MM.1S (cell line): Measurements from ENCODE around the gene C8G.

Experiments used
- DNase-seq: peaks from one replicate; pipeline ENCODE4 v3.0.0-alpha.2; 2015
- H2AFZ ChIP-seq: fragments of 300-600 bp; sonication (generic); 2 replicates; pipeline ENCODE4 v1.6.0; 2016; ENCODE audit warnings: antibody characterized with exemption, low read length
- H3F3A ChIP-seq: fragments of 300-600 bp; sonication (generic); 2 replicates; pipeline ENCODE4 v1.6.1; 2016; ENCODE audit warnings: mild to moderate bottlenecking, antibody characterized with exemption, low read length, moderate library complexity, mixed read lengths; ENCODE audit not compliant: insufficient read depth
- H3K27ac ChIP-seq: fragments of 300-600 bp; sonication (generic); 2 replicates; pipeline ENCODE4 v1.5.1; 2016; ENCODE audit warnings: mild to moderate bottlenecking, low read length
- H3K27me3 ChIP-seq: fragments of 300-600 bp; sonication (generic); replicated peaks from 2 replicates; pipeline ENCODE4 v1.6.0; 2016; ENCODE audit warnings: low read length; ENCODE audit not compliant: insufficient read depth
- H3K36me3 ChIP-seq: fragments of 300-600 bp; sonication (generic); replicated peaks from 2 replicates; pipeline ENCODE4 v1.6.1; 2016; ENCODE audit warnings: mild to moderate bottlenecking, low read length, mixed read lengths; ENCODE audit not compliant: insufficient read depth
- H3K4me1 ChIP-seq: fragments of 300-600 bp; sonication (generic); 2 replicates; pipeline ENCODE4 v1.6.1; 2016; ENCODE audit warnings: low read length, mixed read lengths
- H3K4me2 ChIP-seq: fragments of 300-600 bp; sonication (generic); 2 replicates; pipeline ENCODE4 v1.6.0; 2016; ENCODE audit warnings: low read depth, low read length
- H3K4me3 ChIP-seq: fragments of 300-600 bp; sonication (generic); 2 replicates; pipeline ENCODE4 v1.5.1; 2016; ENCODE audit warnings: low read length, mixed read lengths
- H3K79me2 ChIP-seq: fragments of 300-600 bp; sonication (generic); 2 replicates; pipeline ENCODE4 v1.6.1; 2016; ENCODE audit warnings: mixed run types, low read length, mixed read lengths
- H3K9ac ChIP-seq: fragments of 300-600 bp; sonication (generic); 2 replicates; pipeline ENCODE4 v1.6.1; 2016; ENCODE audit warnings: low read length, mixed read lengths
- H3K9me2 ChIP-seq: fragments of 300-600 bp; sonication (generic); replicated peaks from 2 replicates; pipeline ENCODE4 v1.6.1; 2016; ENCODE audit warnings: mild to moderate bottlenecking, low read length, mixed read lengths; ENCODE audit not compliant: insufficient read depth
- H3K9me3 ChIP-seq: fragments of 300-600 bp; sonication (generic); replicated peaks from 2 replicates; pipeline ENCODE4 v1.6.1; 2016; ENCODE audit warnings: mild to moderate bottlenecking, low read length, mixed read lengths; ENCODE audit not compliant: insufficient read depth
- H4K20me1 ChIP-seq: fragments of 300-600 bp; sonication (generic); 2 replicates; pipeline ENCODE4 v1.6.1; 2016; ENCODE audit warnings: mild to moderate bottlenecking, low read length, moderate library complexity, mixed read lengths; ENCODE audit not compliant: insufficient read depth
- EZH2 ChIP-seq: fragments of 300-600 bp; sonication (generic); optimal IDR thresholded peaks from 2 replicates; pipeline ENCODE3; 2017; ENCODE audit warnings: low read depth, mild to moderate bottlenecking, antibody characterized with exemption, low read length, mixed read lengths
- EZH2phosphoT487 ChIP-seq: fragments of 300-600 bp; sonication (generic); IDR thresholded peaks from 2 replicates; pipeline ENCODE4 v1.6.1; 2018; ENCODE audit warnings: antibody characterized with exemption, low read length
- TF ChIP-seq, protein P1 (sequence below): fragments of 300-600 bp; sonication (generic); IDR thresholded peaks from 2 replicates; pipeline ENCODE4 v1.5.1; 2016; ENCODE audit warnings: antibody characterized with exemption, low read length, mixed read lengths

The C8G gene

DNA sequence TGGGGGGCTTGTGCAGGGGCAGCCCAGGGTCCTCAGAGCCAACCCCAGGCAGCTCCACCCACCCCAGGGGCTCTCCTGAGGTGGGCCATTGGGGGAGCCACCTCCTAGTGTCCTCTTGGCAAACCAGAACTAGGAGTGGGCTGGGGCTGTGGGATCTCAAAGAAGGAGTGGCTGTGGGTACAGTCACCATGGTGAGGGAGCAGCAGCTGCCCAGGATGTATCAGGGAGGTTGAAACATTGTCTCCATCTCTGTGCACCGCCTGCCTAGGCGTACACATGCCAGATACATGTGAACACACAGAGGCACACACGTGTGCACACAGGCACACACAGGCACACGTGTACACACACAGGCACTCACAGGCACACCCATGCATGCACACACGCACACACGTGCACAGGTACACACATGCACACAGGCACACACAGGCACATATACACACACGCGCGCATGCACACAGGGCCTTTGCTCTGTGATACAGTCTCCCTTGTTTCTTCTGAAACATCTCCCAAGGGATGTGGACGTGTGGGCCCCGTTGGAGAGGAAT lies 17.7 kb downstream of the C8G start:
- Histone ChIP-seq H3K9me3 (no peaks in the 10 kb centered on the region), H3K4me1 (no peaks in the 10 kb centered on the region), H3K4me3 (no peak overlapping the region), H3K27me3 (peaks cover 72% of the 10 kb centered on the region), H4K20me1 (no peaks in the 10 kb centered on the region), H3F3A (no peaks in the 10 kb centered on the region), H3K9ac (no peak overlapping the region), H3K27ac (no peak overlapping the region), H2AFZ (no peak overlapping the region), H3K9me2 (no peaks in the 10 kb centered on the region), H3K79me2 (no peaks in the 10 kb centered on the region), H3K36me3 (no peaks in the 10 kb centered on the region), H3K4me2 (no peak overlapping the region)
- no peak for TF ChIP-seq EZH2phosphoT487
- TF ChIP-seq, protein P1, sequence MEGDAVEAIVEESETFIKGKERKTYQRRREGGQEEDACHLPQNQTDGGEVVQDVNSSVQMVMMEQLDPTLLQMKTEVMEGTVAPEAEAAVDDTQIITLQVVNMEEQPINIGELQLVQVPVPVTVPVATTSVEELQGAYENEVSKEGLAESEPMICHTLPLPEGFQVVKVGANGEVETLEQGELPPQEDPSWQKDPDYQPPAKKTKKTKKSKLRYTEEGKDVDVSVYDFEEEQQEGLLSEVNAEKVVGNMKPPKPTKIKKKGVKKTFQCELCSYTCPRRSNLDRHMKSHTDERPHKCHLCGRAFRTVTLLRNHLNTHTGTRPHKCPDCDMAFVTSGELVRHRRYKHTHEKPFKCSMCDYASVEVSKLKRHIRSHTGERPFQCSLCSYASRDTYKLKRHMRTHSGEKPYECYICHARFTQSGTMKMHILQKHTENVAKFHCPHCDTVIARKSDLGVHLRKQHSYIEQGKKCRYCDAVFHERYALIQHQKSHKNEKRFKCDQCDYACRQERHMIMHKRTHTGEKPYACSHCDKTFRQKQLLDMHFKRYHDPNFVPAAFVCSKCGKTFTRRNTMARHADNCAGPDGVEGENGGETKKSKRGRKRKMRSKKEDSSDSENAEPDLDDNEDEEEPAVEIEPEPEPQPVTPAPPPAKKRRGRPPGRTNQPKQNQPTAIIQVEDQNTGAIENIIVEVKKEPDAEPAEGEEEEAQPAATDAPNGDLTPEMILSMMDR = no peak
- no peak for TF ChIP-seq EZH2
- DNase-seq = no peak

GRCh38 chr9:136963341-136963740 lies 18.3 kb downstream of the C8G start:
- TF ChIP-seq EZH2 = no peak
- TF ChIP-seq, protein P1 = no peak
- H3F3A ChIP-seq = no peaks in the 10 kb centered on the region
- no peaks in the 10 kb centered on the region for H3K79me2 ChIP-seq
- H3K36me3 ChIP-seq = no peaks in the 10 kb centered on the region
- no peaks in the 10 kb centered on the region for H3K9me2 ChIP-seq
- H3K9ac ChIP-seq = no peak overlapping the region
- H3K27me3 ChIP-seq = peaks cover 70% of the 10 kb centered on the region
- H3K27ac ChIP-seq = no peak overlapping the region
- H4K20me1 ChIP-seq = no peaks in the 10 kb centered on the region
- DNase-seq = no peak
- H3K4me1 ChIP-seq = no peaks in the 10 kb centered on the region
- no peaks in the 10 kb centered on the region for H3K9me3 ChIP-seq
- H2AFZ ChIP-seq = no peak overlapping the region
- no peak overlapping the region for H3K4me3 ChIP-seq
- H3K4me2 ChIP-seq = no peak overlapping the region

DNA sequence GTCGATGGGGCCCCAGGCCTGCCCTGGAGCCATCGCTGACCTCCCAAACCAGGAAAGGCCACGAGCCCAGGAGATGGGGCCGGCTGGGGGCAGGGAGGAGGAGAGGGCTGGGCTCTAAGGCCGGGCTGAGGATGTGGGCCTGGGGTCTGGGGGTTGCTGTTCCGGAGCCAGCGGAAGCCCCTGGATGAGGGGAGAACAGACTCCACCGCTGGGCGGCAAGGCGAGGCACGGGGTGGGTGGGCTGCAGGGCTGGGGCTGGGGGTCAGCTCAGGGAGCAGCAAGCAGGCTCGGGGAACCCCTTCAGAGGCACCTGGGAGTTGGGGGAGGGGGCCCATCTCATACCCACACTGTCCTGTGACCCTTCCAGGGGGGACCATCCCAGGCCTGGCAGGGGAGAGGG lies 18.7 kb downstream of the C8G start:
- no peaks in the 10 kb centered on the region for H3K79me2 ChIP-seq
- no peak overlapping the region for H3K4me2 ChIP-seq
- no peak overlapping the region for H2AFZ ChIP-seq
- TF ChIP-seq, protein P1 = no peak
- TF ChIP-seq EZH2 = no peak
- no peak for TF ChIP-seq EZH2phosphoT487
- no peak overlapping the region for H3K9ac ChIP-seq
- H3K4me3 ChIP-seq = no peak overlapping the region
- H3K4me1 ChIP-seq = no peaks in the 10 kb centered on the region
- H3K27me3 ChIP-seq = peaks cover 70% of the 10 kb centered on the region
- no peaks in the 10 kb centered on the region for H3K36me3 ChIP-seq
- H3K9me2 ChIP-seq = no peaks in the 10 kb centered on the region
- H3K27ac ChIP-seq = no peak overlapping the region
- H4K20me1 ChIP-seq = no peaks in the 10 kb centered on the region
- no peak for DNase-seq
- H3F3A ChIP-seq = no peaks in the 10 kb centered on the region
- no peaks in the 10 kb centered on the region for H3K9me3 ChIP-seq
